SW 1271 (cell line): ENCODE results near the gene TBX10.
"Not testable (repeated sequence)": the region's sequence is repeated elsewhere in the genome, so short reads cannot be mapped to it uniquely, and the experiment has no call there.

Experiments used
- DNase-seq, 2 experiments: peaks; one replicate each; lab custom pipeline; 2025; lab: John Stamatoyannopoulos, UW

The TBX10 gene

GRCh38 chr11:67615728-67616430, 23.7 kb downstream of the TBX10 start:
- DNase-seq, result no peak

- peak in 1 of 2 experiments; percentile 30 for DNase-seq
These were observed 24.5 kb downstream of the TBX10 start for GRCh38 chr11:67614730-67615714.

- DNase-seq, result peak in 1 of 2 experiments; percentile 10
These were observed 25.4 kb downstream of the TBX10 start for GRCh38 chr11:67613960-67614715.

- DNase-seq, result no peak
These were observed 26.1 kb downstream of the TBX10 start for GRCh38 chr11:67613313-67613959.

- no peak for DNase-seq
These were observed 26.8 kb downstream of the TBX10 start for GRCh38 chr11:67612751-67613150.

GRCh38 chr11:67611704-67612587, 27.6 kb downstream of the TBX10 start:
- no peak for DNase-seq

- DNase-seq, result no peak
These were observed 28.4 kb downstream of the TBX10 start for GRCh38 chr11:67611165-67611564.

- no peak for DNase-seq
These were observed 29.2 kb downstream of the TBX10 start for GRCh38 chr11:67610302-67610868.

GRCh38 chr11:67609316-67609715, 30.2 kb downstream of the TBX10 start:
- DNase-seq, result no peak

- DNase-seq, result no peak
These were observed 31.1 kb downstream of the TBX10 start for GRCh38 chr11:67608486-67608885.

- DNase-seq, result no peak
These were observed 32.1 kb downstream of the TBX10 start for GRCh38 chr11:67607507-67607906.

GRCh38 chr11:67606492-67607295, 32.9 kb downstream of the TBX10 start, which contains the start of gene NDUFV1:
Gene NDUFV1, plus strand, starts transcription at chr11:67606936. Its CDS starts 69 bp downstream, at chr11:67607005.
- peak; percentile 86 to 93 for DNase-seq

GRCh38 chr11:67606093-67606491, 33.5 kb downstream of the TBX10 start:
- DNase-seq, result no peak

- no peak for DNase-seq
These were observed 34.1 kb downstream of the TBX10 start for GRCh38 chr11:67605231-67606011.

- DNase-seq, result no peak
These were observed 34.7 kb downstream of the TBX10 start for GRCh38 chr11:67604815-67605214.

GRCh38 chr11:67604119-67604518, 35.4 kb downstream of the TBX10 start:
- not testable (repeated sequence) for DNase-seq

- DNase-seq, result no peak
These were observed 38.5 kb downstream of the TBX10 start for GRCh38 chr11:67601098-67601497.

GRCh38 chr11:67600324-67601029, 39.1 kb downstream of the TBX10 start:
- DNase-seq, result no peak
